Thymus (tissue), 11 donors: ENCODE data around the gene PDZRN4. TPM values are rescaled to one million over a fixed set of nuclear protein-coding genes. Genes with fewer than 3 reads are reported as not detected.
"Not testable (repeated sequence)": the region's sequence is repeated elsewhere in the genome, so short reads cannot be mapped to it uniquely, and the experiment has no call there.

Source experiments
- DNase-seq, 9 donors: peaks; one replicate each; pipeline ENCODE4 v3.0.0-alpha.2; 2013; ENCODE audit warnings: low spot score in 9 of 9, low read depth in 6 of 9, missing footprints in 1 of 9
- H3K27ac ChIP-seq, 2 donors: one replicate each; pipeline ENCODE4 v1.5.1; 2013; ENCODE audit warnings: control low read depth in 1 of 2, low read depth in 1 of 2, low read length in 1 of 2, mild to moderate bottlenecking in 1 of 2, moderate library complexity in 1 of 2
- H3K27me3 ChIP-seq, 2 donors: one replicate each; pipeline ENCODE4 v1.5.1; 2013; ENCODE audit warnings: low read length in 1 of 2; ENCODE audit not compliant: control insufficient read depth in 2 of 2, insufficient read depth in 1 of 2
- H3K36me3 ChIP-seq, 2 donors: one replicate each; pipeline ENCODE4 v1.5.1; 2013; ENCODE audit warnings: low read length in 1 of 2, mild to moderate bottlenecking in 1 of 2, moderate library complexity in 1 of 2; ENCODE audit not compliant: control insufficient read depth in 2 of 2, insufficient read depth in 2 of 2
- H3K4me1 ChIP-seq, 2 donors: one replicate each; pipeline ENCODE4 v1.5.1; 2013; ENCODE audit warnings: low read length in 2 of 2; ENCODE audit not compliant: control insufficient read depth in 2 of 2, insufficient read depth in 2 of 2
- H3K4me3 ChIP-seq, 2 donors: one replicate each; pipeline ENCODE4 v1.5.1; 2013; ENCODE audit warnings: low read length in 2 of 2, control low read depth in 1 of 2, mild to moderate bottlenecking in 1 of 2
- H3K9me3 ChIP-seq, 2 donors: one replicate each; pipeline ENCODE4 v1.5.1; 2013; ENCODE audit warnings: low read length in 1 of 2, mild to moderate bottlenecking in 1 of 2; ENCODE audit not compliant: control insufficient read depth in 2 of 2, insufficient read depth in 1 of 2
- WGBS: extraction: QIAGEN DNeasy Blood & Tissue Kit; methylation state at CpG from one replicate; pipeline ENCODE4 v1.1.7; 2013; 5-methylcytosine and 5-hydroxymethylcytosine counted together
- polyA plus RNA-seq: library from polyadenylated mRNA; stranded (reverse); fragments of 200-250 nt; gene quantifications from one replicate; pipeline ENCODE4 v1.2.3, GENCODE V29; 2013
- total RNA-seq: library from RNA; stranded (reverse); fragments of 120-200 nt; gene quantifications from one replicate; pipeline ENCODE4 v1.2.4, GENCODE V29; 2013
- donor health status: healthy.

PDZRN4 gene
- total and polyA plus RNA-seq, 2 donors = 0.14 to 0.48 TPM

DNA sequence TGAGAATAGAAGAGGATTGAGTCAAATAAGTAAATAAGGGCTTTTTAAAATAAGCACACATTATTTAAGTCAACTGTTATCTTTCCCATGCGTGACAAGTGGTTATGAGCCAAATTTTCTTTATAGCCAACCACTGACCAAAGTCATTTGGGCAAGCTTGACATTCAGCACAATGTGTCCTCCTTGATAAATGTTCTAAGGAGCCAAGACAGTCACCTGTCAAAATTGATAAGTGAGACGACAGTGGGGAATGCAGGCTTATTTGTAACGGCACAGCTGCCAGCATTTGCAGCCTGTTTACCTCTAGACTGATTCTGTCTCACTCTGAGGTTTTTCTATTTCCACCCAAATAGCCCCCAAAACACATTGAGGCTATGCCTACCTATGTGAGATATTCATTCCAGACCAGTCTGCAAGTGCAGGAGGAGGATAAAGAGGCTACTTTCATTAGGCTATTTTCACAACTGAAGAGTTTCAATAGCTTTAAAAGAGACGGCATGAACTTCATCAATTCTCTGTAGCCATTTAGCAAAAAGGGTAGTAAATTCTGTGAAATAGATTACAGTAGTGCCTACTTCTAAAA lies 339.5 kb downstream of the PDZRN4 start:
- Histone ChIP-seq H3K36me3 (no peaks in the 10 kb centered on the region), H3K27ac (no peak overlapping the region), H3K9me3 (no peaks in the 10 kb centered on the region), H3K27me3 (no peaks in the 10 kb centered on the region), H3K4me1 (no peaks in the 10 kb centered on the region), H3K4me3 (no peak overlapping the region)
- WGBS = 98% methylated on average over 4 of the region's 4 CpGs
- no peak for DNase-seq

DNA sequence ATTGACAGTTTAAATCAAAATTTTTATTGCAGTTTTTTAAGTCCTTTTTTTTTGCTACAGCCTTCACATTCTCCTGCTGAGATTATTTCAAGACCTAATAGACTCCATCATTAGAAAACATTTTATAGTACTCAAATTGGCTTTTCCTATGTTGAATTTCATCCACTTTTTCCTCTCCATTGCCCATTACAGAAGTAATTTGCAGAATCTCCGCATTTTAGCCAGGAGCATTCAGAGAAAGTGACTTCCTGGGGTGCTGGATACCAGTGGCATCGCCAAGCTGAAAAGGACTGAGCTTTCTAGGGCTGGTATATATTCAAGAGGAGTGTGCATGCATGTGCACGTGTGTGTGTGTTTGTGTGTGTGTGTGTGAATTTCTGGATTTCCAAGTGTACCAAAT lies 340.8 kb downstream of the PDZRN4 start:
- H3K4me1 ChIP-seq = no peaks in the 10 kb centered on the region
- no peaks in the 10 kb centered on the region for H3K36me3 ChIP-seq
- H3K4me3 ChIP-seq = no peak overlapping the region
- WGBS = 94% methylated on average over 3 of the region's 3 CpGs
- no peaks in the 10 kb centered on the region for H3K27me3 ChIP-seq
- no peaks in the 10 kb centered on the region for H3K9me3 ChIP-seq
- no peak overlapping the region for H3K27ac ChIP-seq
- no peak for DNase-seq

DNA sequence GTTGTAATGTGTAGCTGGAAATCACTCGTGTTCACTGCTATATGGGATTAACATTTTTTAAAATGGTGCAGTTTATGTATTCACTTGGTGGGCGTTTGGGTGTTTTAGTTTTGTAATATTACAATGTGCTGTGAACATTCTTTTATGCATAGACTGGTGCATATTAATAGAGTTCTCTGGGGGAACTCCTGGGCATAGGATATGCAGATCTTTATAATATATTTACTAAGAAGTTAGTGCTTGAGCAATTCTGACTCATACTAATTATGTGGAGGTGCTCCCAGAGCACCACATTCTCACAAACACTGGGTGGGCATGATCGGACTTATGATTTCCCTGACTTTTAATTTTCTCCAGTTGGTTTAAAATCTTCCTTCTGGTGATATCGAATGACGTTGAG lies 342.3 kb downstream of the PDZRN4 start:
- Histone ChIP-seq H3K27ac (no peak overlapping the region), H3K36me3 (no peaks in the 10 kb centered on the region), H3K27me3 (no peaks in the 10 kb centered on the region), H3K4me3 (no peak overlapping the region), H3K9me3 (no peaks in the 10 kb centered on the region), H3K4me1 (no peaks in the 10 kb centered on the region)
- DNase-seq = no peak
- whole genome bisulfite sequencing = 92% methylated on average over 5 of the region's 5 CpGs

DNA sequence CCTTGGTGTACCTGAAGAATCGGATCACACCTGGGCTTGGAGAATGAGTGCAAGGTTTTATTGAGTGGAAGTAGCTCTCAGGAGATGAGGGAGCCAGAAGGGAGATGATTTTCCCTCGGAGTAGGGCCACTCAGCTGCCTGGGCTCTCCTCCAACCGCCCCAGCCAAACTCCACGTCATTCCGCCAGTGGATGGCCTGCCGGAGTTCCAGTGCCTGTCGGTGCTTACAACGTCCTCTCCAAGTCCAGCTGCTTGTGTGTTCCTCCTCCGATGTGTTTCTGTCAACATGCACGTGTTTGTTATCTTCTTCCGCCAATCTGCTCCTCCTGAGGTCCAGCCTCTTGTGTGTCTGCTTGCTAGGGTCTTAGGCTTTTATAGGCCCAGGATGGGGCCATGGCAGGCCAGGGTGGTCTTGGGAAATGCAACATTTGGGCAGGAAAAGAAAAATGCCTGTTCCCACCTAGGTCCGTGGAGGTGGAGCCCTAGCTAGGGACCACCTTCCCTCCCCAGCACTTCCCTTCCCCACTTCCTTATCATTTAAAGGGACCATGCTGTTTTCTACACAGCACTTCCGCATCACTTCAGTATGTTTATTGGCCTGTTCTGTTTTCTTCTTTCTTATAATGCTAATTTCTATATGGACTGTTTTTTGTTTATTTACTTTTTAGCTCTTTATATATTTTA lies 343.2 kb downstream of the PDZRN4 start:
- H3K4me3 ChIP-seq = no peak overlapping the region
- H3K27ac ChIP-seq = no peak overlapping the region
- no peaks in the 10 kb centered on the region for H3K9me3 ChIP-seq
- no peaks in the 10 kb centered on the region for H3K27me3 ChIP-seq
- H3K4me1 ChIP-seq = no peaks in the 10 kb centered on the region
- H3K36me3 ChIP-seq = no peaks in the 10 kb centered on the region
- DNase-seq = no peak
- WGBS = 95% methylated on average over 13 of the region's 13 CpGs

DNA sequence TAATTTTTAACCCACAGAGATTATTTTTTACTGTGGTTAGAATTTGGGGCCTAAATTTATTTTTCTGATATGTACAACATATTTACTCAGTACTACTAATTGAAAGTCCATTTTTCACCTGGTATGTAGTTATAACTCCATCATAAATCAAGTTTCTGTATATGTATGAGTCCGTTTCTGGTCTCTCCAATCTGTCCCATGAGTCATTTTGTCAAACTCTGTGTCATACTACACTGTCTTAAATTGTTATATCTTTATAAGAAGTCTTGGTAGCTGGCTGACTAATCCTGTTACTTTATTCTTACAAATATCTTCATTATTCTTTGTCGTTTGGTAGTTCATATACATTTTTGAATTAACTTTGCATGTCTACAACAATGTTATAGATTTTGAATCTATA lies 344.0 kb downstream of the PDZRN4 start:
- no peak overlapping the region for H3K27ac ChIP-seq
- DNase-seq = no peak
- no peaks in the 10 kb centered on the region for H3K9me3 ChIP-seq
- H3K4me3 ChIP-seq = no peak overlapping the region
- H3K27me3 ChIP-seq = no peaks in the 10 kb centered on the region
- H3K4me1 ChIP-seq = no peaks in the 10 kb centered on the region
- WGBS = 89% methylated on average over 2 of the region's 2 CpGs
- H3K36me3 ChIP-seq = no peaks in the 10 kb centered on the region

DNA sequence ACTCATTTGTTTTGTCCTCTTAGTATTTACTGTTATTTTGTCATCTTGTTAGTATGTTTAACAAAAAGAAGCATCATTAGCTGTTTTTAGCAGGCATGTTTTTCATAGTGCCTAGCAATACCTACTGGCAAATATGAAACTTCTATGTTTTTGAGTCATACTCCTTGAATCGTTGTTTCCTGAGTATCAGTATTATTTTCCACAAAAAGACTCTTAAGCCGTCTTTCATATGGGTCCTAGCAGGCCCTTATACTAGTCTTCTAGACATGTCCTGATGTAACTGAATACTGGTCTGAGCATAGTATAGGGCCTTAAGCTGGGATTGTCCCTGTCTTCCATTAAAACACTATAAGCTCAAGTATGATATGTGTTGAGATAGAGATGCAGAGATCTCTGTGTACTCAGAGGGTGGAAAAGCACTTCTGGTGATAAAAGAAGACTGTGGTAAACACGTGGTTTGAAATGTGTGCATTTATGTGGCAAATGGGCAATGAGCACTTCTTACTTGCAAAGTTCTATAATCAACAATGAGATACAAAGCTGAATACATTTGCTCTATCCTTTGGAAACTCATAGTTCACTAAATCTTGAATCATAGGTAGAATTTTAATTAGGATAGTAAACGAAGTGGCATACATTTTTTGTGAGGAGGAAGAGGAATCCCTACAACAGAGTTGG lies 348.8 kb downstream of the PDZRN4 start:
- Histone ChIP-seq H3K9me3 (no peaks in the 10 kb centered on the region), H3K27me3 (no peaks in the 10 kb centered on the region), H3K27ac (no peak overlapping the region), H3K36me3 (no peaks in the 10 kb centered on the region), H3K4me1 (no peaks in the 10 kb centered on the region), H3K4me3 (no peak overlapping the region)
- no peak for DNase-seq
- 94% methylated on average over 4 of the region's 4 CpGs for WGBS

DNA sequence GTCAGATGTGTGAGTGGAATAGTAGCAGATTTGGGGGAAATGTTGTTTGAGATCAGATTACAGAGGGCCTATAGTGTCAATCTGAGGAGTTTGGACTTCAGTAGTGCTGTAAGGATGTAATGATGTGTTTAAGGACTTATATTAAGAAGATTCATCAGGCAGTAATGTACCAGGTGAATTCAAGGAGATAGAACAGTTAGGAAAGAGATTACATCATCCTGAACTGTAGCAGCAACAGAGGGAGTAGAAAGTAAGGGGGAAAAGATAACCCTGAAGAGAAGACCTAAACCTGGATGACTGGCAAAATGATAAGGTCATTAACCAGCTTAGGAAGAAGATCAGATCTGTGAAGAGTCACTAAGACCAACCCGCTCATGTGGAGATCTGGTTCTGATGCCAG lies 349.4 kb downstream of the PDZRN4 start:
- Histone ChIP-seq H3K9me3 (no peaks in the 10 kb centered on the region), H3K27ac (no peak overlapping the region), H3K4me3 (no peak overlapping the region), H3K36me3 (no peaks in the 10 kb centered on the region), H3K27me3 (no peaks in the 10 kb centered on the region), H3K4me1 (no peaks in the 10 kb centered on the region)
- WGBS = 98% methylated on average over 1 of the region's 1 CpG
- no peak for DNase-seq

DNA sequence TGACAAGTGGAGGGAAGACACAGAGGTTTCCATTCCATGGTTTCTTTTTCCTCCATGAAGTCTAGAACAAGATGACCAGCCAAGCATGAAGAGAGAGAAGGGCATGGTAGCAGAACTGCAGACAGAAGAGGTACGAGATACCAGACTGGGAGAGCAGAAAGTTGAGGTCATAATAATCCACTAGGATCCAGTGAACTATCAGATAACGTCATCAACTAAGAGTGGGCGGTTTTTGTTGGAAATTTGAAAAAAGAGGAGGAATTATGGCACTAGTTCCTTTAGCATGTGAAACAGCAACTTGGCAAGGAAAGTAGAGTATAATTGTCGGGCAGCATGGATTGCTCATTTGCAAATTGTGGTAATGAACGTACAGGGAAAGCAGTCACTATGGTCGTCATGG lies 357.6 kb downstream of the PDZRN4 start:
- Histone ChIP-seq H3K9me3 (no peaks in the 10 kb centered on the region), H3K4me1 (no peaks in the 10 kb centered on the region), H3K36me3 (no peaks in the 10 kb centered on the region), H3K27ac (no peak overlapping the region), H3K27me3 (no peaks in the 10 kb centered on the region), H3K4me3 (no peak overlapping the region)
- DNase-seq = no peak
- WGBS = 92% methylated on average over 6 of the region's 6 CpGs

DNA sequence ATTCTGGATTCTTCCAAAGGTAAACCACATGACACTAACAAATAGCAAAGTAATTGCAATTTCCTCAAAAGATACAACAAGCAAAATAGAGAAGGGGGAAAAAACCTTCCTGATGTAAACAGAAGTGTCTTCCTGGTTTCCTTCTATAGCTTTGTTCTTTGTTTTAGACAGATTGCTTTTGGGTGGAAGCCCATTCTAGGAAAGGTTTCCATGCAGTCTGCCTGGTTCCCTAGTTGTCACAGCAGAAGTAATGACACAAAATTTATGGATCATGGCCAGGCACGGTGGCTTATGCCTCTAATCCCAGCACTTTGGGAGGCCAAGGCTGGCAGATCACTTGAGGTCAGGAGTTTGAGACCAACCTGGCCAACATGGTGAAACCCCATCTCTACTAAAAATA lies 359.0 kb downstream of the PDZRN4 start:
- H3K27ac ChIP-seq, H3K4me1 ChIP-seq, H3K36me3 ChIP-seq, DNase-seq, H3K4me3 ChIP-seq, H3K27me3 ChIP-seq, H3K9me3 ChIP-seq: not testable (repeated sequence)
- 95% methylated on average over 1 of the region's 1 CpG for WGBS
